Measurements from ENCODE around the gene CDK19.
"Not testable (repeated sequence)": the region's sequence is repeated elsewhere in the genome, so short reads cannot be mapped to it uniquely, and the experiment has no call there.

The CDK19 gene

DNA sequence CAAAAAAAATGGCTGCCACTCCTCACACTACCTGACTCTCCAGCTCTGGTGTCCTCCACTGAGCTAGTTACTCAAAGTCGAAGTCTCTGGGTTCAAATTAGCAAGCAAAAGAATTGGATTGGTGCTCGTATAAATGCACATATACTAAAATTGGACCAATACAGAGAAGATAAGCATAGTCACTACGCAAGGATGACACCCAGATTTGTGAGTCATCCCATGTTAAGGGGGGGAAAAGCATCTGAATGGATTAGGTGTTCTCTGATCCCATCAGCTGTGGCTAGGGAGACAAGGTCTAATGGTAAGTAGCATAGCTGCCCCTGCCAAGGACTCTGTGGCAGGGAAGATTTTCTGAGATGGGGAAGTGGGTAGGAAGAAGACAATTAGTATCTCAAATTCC, 41.0 kb upstream of the CDK19 start:
- peak; percentile 19 for DNase-seq (ENCODE audit: low read depth)
- no peak overlapping the region for H3K4me3 ChIP-seq (ENCODE audit: low read depth, low read length)
- TF ChIP-seq MYC (IDR thresholded peaks at IDR 0.05; ENCODE audit: low read depth, low read length) = no peak
- TF ChIP-seq, protein P1, sequence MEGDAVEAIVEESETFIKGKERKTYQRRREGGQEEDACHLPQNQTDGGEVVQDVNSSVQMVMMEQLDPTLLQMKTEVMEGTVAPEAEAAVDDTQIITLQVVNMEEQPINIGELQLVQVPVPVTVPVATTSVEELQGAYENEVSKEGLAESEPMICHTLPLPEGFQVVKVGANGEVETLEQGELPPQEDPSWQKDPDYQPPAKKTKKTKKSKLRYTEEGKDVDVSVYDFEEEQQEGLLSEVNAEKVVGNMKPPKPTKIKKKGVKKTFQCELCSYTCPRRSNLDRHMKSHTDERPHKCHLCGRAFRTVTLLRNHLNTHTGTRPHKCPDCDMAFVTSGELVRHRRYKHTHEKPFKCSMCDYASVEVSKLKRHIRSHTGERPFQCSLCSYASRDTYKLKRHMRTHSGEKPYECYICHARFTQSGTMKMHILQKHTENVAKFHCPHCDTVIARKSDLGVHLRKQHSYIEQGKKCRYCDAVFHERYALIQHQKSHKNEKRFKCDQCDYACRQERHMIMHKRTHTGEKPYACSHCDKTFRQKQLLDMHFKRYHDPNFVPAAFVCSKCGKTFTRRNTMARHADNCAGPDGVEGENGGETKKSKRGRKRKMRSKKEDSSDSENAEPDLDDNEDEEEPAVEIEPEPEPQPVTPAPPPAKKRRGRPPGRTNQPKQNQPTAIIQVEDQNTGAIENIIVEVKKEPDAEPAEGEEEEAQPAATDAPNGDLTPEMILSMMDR (IDR thresholded peaks at IDR 0.05; ENCODE audit: low read depth, low read length) = no peak
- TF ChIP-seq, protein P2, sequence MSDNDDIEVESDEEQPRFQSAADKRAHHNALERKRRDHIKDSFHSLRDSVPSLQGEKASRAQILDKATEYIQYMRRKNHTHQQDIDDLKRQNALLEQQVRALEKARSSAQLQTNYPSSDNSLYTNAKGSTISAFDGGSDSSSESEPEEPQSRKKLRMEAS (IDR thresholded peaks at IDR 0.05; ENCODE audit: low read depth, low read length) = no peak
- no peak for TF ChIP-seq POLR2A (IDR thresholded peaks at IDR 0.05; ENCODE audit: extremely low read depth, insufficient read length)

DNA sequence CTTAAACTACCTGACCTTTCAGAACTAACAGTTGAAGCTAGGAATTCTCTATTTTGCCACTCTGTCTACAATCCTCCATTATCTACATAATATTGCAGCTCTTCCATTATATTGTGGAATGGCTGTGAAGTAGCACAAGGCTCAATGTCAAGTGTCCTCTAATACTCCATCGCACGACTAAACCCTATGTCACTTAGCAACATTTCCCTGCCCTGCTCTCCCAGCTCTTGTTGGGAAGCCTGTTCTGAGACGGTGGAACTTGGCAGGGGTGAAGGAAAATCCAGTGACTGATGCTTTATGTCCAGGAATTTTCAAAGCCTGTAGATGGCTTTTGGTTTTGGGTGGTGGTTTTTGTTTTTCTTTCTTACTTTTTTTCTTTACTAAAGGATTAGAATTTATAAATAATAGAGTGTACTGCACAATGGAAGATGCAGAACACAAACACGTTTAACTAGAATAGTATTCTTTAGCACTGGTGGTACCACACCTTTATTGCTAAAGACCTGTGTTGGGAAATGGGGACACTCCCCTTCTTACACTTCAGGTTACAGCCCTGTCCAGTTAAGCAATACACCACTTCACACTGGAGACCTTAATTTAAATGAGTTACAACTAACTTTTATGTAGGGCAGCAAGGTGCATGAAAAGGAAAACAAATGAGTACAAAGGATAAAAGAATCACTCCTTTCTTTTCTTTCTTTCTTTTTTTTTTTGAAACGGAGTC, 38.6 kb upstream of the CDK19 start:
- DNase-seq (ENCODE audit: low read depth) = no peak
- no peak overlapping the region for H3K4me3 ChIP-seq (ENCODE audit: low read depth, low read length)
- TF ChIP-seq, protein P1 (IDR thresholded peaks at IDR 0.05; ENCODE audit: low read depth, low read length) = no peak
- TF ChIP-seq POLR2A (IDR thresholded peaks at IDR 0.05; ENCODE audit: extremely low read depth, insufficient read length) (no peak), MYC (IDR thresholded peaks at IDR 0.05; ENCODE audit: low read depth, low read length) (no peak)
- TF ChIP-seq, protein P2 (IDR thresholded peaks at IDR 0.05; ENCODE audit: low read depth, low read length) = no peak

DNA sequence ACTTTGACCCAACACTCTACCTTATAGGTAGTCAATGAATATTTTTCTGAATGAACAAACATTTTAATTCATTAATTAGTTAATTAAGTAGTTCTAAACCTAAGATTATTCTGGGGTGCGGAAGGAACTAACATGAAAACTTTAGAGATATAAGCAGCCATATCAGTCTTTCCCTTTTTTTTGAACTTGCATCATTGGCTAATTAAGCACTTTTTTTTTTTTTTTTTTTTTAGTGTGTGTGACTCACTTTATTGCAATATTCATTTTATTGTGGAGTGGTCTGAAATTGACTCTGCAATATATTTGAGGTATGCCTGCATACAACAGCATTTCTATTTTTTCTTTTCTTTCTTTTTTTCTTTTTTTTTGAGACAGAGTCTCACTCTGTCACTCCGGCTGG, 37.5 kb upstream of the CDK19 start:
- peak; percentile 23 for DNase-seq (ENCODE audit: low read depth)
- TF ChIP-seq MYC (IDR thresholded peaks at IDR 0.05; ENCODE audit: low read depth, low read length) (no peak), POLR2A (IDR thresholded peaks at IDR 0.05; ENCODE audit: extremely low read depth, insufficient read length) (no peak)
- TF ChIP-seq, protein P2 (IDR thresholded peaks at IDR 0.05; ENCODE audit: low read depth, low read length) = no peak
- TF ChIP-seq, protein P1 (IDR thresholded peaks at IDR 0.05; ENCODE audit: low read depth, low read length) = no peak
- no peak overlapping the region for H3K4me3 ChIP-seq (ENCODE audit: low read depth, low read length)

DNA sequence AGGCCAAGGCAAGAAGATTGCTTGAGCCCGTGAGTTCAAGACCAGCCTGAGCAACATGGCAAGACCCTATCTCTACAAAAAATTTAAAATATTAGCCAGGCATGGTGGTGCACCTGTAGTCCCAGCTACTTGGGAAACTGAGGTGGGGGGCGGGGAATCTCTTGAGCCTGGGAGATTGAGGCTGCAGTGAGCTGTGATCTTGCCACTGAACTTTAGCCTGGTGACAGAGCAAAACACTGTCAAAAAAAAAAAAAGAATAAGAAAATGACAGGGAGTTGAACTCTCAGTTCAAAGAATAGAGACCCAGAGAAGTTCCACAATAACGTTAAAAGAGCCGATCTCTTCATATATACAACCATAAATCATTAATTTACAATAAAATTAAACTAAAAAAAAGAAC, 34.5 kb upstream of the CDK19 start:
- no peak overlapping the region for H3K4me3 ChIP-seq (ENCODE audit: low read depth, low read length)
- TF ChIP-seq, protein P1 (IDR thresholded peaks at IDR 0.05; ENCODE audit: low read depth, low read length) = no peak
- TF ChIP-seq MYC (IDR thresholded peaks at IDR 0.05; ENCODE audit: low read depth, low read length) = no peak
- no peak for TF ChIP-seq POLR2A (IDR thresholded peaks at IDR 0.05; ENCODE audit: extremely low read depth, insufficient read length)
- TF ChIP-seq, protein P2 (IDR thresholded peaks at IDR 0.05; ENCODE audit: low read depth, low read length) = no peak
- no peak for DNase-seq (ENCODE audit: low read depth)

DNA sequence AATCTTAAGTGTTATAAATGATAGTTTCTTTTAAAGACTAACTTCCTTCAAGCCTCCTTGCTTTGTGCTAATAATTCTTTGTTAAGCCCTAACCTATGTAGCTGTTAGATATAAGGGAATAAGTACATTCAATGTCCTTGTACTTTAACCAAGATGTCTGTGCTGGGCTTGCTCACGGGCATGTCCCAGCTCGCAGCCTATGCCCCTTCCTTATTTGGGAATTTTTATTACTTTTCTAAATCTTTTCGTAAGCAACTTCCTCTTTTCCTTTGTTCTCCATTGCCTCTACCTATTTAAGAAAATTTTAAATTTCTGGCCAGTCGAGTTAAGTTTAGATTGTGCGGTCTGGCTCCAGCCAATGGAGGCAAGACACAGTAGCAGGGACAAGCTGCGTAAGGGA, 26.0 kb upstream of the CDK19 start:
- H3K4me3 ChIP-seq (ENCODE audit: low read depth, low read length) = no peak overlapping the region
- no peak for TF ChIP-seq POLR2A (IDR thresholded peaks at IDR 0.05; ENCODE audit: extremely low read depth, insufficient read length)
- TF ChIP-seq, protein P1 (IDR thresholded peaks at IDR 0.05; ENCODE audit: low read depth, low read length) = no peak
- TF ChIP-seq, protein P2 (IDR thresholded peaks at IDR 0.05; ENCODE audit: low read depth, low read length) = no peak
- DNase-seq (ENCODE audit: low read depth) = no peak

DNA sequence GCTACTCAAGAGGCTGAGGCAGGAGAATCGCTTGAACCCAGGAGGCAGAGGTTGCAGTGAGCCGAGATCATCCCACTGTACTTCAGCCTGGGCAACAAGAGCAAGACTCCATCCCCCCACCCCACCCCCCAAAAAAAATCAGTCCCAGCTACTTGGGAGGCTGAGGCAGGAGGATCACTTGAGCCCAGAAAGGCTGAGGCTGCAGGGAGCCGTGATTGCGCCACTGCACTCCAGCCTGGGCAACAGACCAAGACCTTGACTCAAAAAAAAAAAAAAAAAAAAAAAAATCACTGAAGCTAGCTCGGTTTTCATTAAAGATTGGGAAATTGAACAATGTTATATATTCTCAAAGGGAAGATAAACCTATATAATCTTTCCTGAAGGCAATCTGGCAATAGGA, 20.5 kb upstream of the CDK19 start:
- DNase-seq (ENCODE audit: low read depth); H3K4me3 ChIP-seq (ENCODE audit: low read depth, low read length): not testable (repeated sequence)

All from NB4 (cell line).